Natural killer cell treated with Interleukin-12 subunit alpha and Interleukin-12 subunit beta and Interleukin-15 and Interleukin-18, amount 100 ng/mL, for 72 hours (primary cell): ENCODE results near the gene CPLX3. TPM values are rescaled to one million over a fixed set of nuclear protein-coding genes. Genes with fewer than 3 reads are reported as not detected.

Experiments used
- ATAC-seq, 2 donors: fragments of 150-1000 bp; cut with Tn5 transposase in 1 of 2; sonication (Bioruptor Pico), chemical (Tn5 transposase) in 1 of 2; 2 replicates each; pipeline ENCODE4 v1.10.0; 2021
- DNase-seq: peaks from one replicate; pipeline ENCODE4 v3.0.0; 2022; ENCODE audit warnings: low spot score
- H3K27ac Mint-ChIP-seq, 2 donors: 1 replicate in 1 of 2; 2 replicates in 1 of 2; pipeline ENCODE4 v1.8.0; 2022; ENCODE audit warnings: mixed read lengths in 2 of 2, mild to moderate bottlenecking in 1 of 2, moderate library complexity in 1 of 2
- H3K27me3 Mint-ChIP-seq, 2 donors: 1 replicate in 1 of 2; 2 replicates in 1 of 2; pipeline ENCODE4 v1.8.0; 2022; ENCODE audit warnings: mixed read lengths in 2 of 2
- H3K36me3 Mint-ChIP-seq: one replicate; pipeline ENCODE4 v1.8.0; 2022; ENCODE audit warnings: mixed read lengths
- H3K4me1 Mint-ChIP-seq, 2 donors: 1 replicate in 1 of 2; 2 replicates in 1 of 2; pipeline ENCODE4 v1.8.0; 2022; ENCODE audit warnings: low read depth in 2 of 2, mixed read lengths in 2 of 2, mild to moderate bottlenecking in 1 of 2
- H3K4me3 Mint-ChIP-seq: one replicate; pipeline ENCODE4 v1.8.0; 2022; ENCODE audit warnings: mixed read lengths
- H3K9me3 Mint-ChIP-seq: 2 replicates; pipeline ENCODE4 v1.8.0; 2022; ENCODE audit warnings: mixed read lengths
- total RNA-seq, 2 donors: library from RNA; stranded (reverse); gene quantifications; one replicate each; pipeline ENCODE4 v1.2.3, GENCODE V29; 2022

CPLX3 gene
- total RNA-seq, 2 donors from 2014 or later: 0.43 to 1.7 TPM

DNA sequence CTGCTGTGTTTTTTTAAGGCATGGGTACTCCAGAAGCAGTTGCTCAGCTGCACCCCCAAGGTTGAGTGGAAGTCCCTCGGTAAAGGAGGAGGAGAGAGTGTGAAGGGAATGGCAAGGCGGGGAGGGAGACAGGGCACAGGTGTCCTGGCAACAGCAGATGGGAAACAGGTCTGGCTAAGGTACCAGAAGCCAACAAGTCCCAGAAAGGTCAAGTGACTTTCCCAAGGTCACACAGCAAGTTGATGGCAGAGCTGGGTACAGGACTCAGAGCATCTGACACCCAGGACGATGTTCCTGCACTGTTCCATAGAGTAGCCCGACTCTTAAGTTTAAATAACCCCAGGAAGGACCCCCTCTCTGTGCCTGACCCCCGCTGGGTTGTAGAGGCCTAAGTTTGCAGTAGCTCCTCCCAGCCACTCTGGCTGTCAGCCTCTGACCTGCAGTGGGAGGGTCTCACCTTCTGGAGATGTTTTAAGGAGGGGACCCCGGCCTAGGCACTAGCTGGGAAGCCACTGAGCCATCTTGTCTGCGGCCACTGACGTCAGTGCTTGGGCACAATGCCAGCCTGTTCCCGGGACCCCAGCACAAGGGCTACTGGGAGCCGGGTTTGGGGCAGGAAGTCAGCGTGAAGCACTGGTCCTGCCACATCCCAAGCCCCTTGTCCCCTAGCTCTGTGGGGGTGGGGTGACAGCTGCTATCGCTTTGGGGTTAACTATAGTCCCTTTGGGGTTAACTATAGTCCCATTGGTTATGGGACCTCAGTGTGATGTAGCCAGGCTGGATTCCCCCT is 34.0 kb upstream of the CPLX3 start:
- DNase-seq (no peak), ATAC-seq (no peak)
- Mint-ChIP-seq H3K4me1 (peaks cover 69 to 74% of the 10 kb centered on the region in 2 donors), H3K27ac (peak overlapping the region; percentile 91 to 97), H3K36me3 (peaks cover 12% of the 10 kb centered on the region), H3K9me3 (no peaks in the 10 kb centered on the region), H3K4me3 (peak overlapping the region; percentile 87), H3K27me3 (no peaks in the 10 kb centered on the region)

DNA sequence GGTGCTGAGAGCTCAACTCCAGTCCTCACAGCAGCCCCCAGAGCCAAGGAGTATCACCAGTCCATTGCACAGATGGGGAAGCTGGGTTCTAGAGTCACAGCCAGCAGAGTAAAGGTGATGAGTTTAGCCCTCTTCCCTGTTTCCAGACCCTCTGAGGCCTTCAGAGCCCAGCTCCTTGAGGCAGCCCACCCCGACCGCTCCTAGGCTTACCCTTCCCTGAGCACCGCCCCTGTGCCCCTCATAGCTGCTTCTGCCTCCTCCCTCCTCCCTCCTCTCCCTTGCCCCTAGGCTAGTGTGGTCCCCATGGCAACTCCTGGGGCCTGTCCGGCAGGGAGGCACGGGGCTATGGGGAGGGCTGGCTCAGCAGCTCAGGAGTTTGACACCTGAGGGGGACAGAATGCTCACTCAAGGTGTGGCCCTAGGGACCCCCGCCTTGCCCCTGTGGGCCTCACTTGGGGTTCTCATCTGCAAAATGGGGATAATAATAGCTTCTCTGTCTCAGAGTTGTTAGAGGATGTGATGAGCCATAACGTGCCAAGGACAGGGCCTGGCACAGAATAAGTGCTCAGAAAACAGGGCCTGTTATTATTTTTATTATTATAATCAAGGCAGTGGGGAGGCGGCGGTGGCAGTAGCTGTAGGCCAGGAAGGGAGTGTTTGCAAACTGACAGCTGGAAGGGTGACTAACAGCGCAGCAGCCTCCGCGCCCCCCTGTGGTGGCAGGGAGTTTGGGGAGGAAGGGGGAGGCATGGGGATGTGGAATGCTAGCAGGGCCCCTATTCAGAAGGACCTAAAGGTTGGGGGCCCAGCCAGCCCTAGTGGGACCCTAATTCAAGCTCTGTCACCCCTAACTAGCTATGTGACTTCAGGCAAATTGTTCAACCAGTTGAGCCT is 33.0 kb upstream of the CPLX3 start:
- Mint-ChIP-seq H3K4me3 (peak overlapping the region; percentile 68), H3K27me3 (no peaks in the 10 kb centered on the region), H3K27ac (peak overlapping the region; percentile 91 to 97), H3K36me3 (peaks cover 12% of the 10 kb centered on the region), H3K9me3 (no peaks in the 10 kb centered on the region), H3K4me1 (peaks cover 67 to 74% of the 10 kb centered on the region in 2 donors)
- ATAC-seq: peak; percentile 34 to 55
- DNase-seq: peak; percentile 81

DNA sequence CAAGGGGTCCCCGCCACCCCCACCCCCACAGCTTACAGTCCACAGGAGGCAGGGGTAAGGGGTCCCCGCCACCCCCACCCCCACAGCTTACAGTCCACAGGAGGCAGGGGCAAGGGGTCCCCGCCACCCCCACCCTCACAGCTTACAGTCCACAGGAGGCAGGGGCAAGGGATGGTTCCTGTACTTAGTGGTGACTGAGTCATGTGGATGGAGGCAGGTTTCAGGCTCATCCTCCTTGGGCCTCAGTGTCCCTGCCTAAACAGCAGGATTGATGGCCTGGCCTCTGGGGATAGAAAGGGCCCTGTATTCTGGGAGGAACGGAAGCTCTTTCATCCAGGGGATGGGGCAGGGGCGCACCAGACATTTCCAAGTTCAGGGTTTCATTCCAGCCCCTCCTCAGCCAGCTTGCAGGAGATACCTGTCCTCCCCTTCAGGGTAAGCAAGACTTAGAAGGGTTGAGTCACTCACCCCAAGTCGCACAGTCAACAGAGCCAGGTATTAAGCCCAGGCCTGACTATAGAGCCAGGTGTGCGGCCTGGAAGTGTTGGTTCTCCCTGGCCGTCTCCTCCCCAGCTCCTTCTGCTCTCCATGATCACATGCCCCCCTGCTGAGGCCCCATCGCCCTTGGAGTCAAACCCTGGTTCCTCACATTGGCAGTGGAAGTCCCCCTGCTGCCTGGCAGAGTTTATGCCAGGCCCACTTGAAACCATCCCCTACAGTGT is 32.0 kb upstream of the CPLX3 start:
- peak overlapping the region; percentile 81 for H3K4me3 Mint-ChIP-seq
- no peaks in the 10 kb centered on the region for H3K9me3 Mint-ChIP-seq
- no peaks in the 10 kb centered on the region for H3K27me3 Mint-ChIP-seq
- ATAC-seq: no peak
- H3K36me3 Mint-ChIP-seq: peaks cover 12% of the 10 kb centered on the region
- peak overlapping the region; percentile 80 to 93 for H3K27ac Mint-ChIP-seq
- peaks cover 62 to 66% of the 10 kb centered on the region in 2 donors for H3K4me1 Mint-ChIP-seq
- DNase-seq: no peak

DNA sequence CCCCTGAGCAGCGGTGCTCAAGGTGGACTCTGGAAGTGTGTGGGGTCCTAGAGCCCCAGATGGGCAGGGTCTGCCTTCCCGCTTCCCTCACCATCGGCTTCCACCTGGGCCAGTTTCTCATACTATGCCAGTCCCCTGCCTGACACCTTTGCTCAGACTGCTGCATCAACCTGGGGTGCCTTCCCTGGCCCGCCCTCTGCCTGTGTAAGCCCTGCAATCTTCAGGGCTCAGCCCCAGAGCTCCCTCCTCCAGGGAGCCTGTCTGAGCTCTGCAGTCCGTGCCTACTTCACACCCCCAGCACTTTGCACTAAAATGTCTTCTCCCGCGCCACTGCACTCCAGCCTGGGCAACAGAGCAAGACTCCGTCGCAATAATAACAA is 31.5 kb upstream of the CPLX3 start:
- ATAC-seq (no peak), DNase-seq (no peak)
- peak overlapping the region; percentile 81 for H3K4me3 Mint-ChIP-seq
- H3K9me3 Mint-ChIP-seq: no peaks in the 10 kb centered on the region
- peaks cover 61 to 66% of the 10 kb centered on the region in 2 donors for H3K4me1 Mint-ChIP-seq
- H3K36me3 Mint-ChIP-seq: peaks cover 8% of the 10 kb centered on the region
- peak overlapping the region; percentile 80 to 93 for H3K27ac Mint-ChIP-seq
- H3K27me3 Mint-ChIP-seq: no peaks in the 10 kb centered on the region

DNA sequence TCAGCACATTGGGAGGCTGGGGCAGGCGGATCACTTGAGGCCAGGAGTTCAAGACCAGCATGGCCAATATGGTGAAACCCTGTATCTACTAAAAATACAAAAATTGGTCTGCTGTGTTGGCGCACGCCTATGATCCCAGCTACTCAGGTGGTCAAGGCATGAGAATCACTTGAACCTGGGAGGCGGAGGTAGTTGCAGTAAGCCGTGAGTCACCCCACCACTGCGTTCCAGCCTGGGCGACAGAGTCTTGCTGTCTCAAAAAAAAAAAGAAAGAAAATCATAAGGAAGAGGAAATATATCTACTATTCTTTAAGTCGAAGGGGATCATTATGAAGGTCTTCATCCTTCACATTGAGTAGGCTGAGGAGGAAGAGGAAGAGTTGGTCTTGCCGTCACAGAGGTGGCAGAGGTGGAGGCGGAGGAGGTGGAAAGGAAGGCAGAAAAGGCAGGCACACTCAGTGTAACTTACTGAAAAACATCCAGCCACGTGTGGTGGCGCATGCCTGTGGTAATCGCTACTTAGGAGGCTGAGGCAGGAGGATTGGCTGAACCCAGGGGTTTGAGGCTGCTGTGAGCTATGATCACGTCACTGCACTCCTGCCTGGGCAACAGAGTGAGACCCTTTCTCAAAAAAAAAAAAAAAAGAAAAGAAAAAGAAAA is 30.3 kb upstream of the CPLX3 start:
- Mint-ChIP-seq H3K27me3 (no peaks in the 10 kb centered on the region), H3K9me3 (no peaks in the 10 kb centered on the region), H3K4me1 (peaks cover 60% of the 10 kb centered on the region in 2 donors), H3K27ac (peak overlapping the region; percentile 80 to 93), H3K36me3 (peaks cover 8% of the 10 kb centered on the region), H3K4me3 (peak overlapping the region; percentile 54)
- ATAC-seq (no peak), DNase-seq (no peak)

DNA sequence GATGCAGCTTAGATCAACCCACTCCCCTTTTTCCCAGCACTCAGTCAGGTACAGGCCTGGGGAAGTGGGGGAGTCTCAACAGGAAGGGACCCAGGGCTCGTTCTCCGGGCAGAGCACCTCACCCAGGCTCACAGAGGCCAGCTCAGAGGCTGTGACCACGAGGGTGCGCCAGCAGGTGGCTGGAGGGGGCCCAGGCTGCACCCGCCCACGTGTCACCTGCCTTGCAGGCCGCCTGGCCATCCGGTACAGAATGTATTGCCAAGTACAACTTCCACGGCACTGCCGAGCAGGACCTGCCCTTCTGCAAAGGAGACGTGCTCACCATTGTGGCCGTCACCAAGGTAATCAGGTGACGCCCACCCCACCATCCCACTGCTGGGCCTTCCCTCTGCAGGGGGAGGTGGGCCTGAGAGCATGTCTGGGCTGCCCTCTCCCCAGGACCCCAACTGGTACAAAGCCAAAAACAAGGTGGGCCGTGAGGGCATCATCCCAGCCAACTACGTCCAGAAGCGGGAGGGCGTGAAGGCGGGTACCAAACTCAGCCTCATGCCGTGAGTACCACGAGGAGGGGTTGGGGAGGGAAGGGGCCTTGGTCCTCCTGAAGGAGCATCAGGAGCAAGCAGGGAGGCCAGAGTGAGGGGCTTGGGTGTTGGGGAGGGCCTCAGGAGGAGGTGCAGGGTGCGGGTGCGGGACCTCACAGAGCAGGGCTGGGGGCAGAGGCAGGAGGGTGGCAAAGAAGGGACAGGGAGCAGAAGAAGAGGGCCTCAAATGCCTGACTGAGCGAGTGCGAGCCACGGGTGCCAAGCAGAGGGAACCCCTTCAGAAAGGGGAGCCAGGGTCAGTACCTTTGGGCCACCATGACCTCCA is 27.8 kb upstream of the CPLX3 start:
- Mint-ChIP-seq H3K9me3 (no peaks in the 10 kb centered on the region), H3K4me1 (peaks cover 37 to 39% of the 10 kb centered on the region in 2 donors)

DNA sequence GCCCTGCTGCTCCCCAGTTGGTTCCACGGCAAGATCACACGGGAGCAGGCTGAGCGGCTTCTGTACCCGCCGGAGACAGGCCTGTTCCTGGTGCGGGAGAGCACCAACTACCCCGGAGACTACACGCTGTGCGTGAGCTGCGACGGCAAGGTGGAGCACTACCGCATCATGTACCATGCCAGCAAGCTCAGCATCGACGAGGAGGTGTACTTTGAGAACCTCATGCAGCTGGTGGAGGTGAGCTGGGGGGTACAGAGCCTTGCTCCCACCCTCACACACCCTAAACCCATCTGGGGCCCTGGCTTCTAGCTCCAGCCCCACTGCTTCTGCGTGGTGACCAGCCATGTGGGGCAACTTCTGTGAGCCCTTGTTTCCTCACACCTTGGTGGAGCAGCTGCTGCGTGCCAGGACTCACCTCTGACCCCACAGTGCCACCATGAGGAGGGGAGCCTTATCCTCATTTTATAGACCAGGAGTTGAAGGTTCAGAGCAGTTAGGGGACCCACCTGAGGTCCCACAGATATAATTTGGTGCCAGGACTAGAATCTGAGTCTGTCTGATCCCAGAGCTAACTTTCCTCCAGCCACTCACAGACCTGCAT is 27.1 kb upstream of the CPLX3 start:
- Mint-ChIP-seq H3K36me3 (peaks cover 6% of the 10 kb centered on the region), H3K27me3 (no peaks in the 10 kb centered on the region), H3K4me1 (peaks cover 42 to 45% of the 10 kb centered on the region in 2 donors), H3K27ac (peak overlapping the region; percentile 77 to 92), H3K9me3 (no peaks in the 10 kb centered on the region), H3K4me3 (peak overlapping the region; percentile 30)
- peak in 1 of 2 donors; percentile 25 for ATAC-seq
- DNase-seq: no peak

More for the DNA sequence above, 27.8 kb upstream of the CPLX3 start:
- Mint-ChIP-seq H3K36me3 (no peaks in the 10 kb centered on the region), H3K27me3 (no peaks in the 10 kb centered on the region), H3K4me3 (peak overlapping the region; percentile 39), H3K27ac (peak overlapping the region; percentile 77 to 92)
- DNase-seq (no peak), ATAC-seq (no peak)

DNA sequence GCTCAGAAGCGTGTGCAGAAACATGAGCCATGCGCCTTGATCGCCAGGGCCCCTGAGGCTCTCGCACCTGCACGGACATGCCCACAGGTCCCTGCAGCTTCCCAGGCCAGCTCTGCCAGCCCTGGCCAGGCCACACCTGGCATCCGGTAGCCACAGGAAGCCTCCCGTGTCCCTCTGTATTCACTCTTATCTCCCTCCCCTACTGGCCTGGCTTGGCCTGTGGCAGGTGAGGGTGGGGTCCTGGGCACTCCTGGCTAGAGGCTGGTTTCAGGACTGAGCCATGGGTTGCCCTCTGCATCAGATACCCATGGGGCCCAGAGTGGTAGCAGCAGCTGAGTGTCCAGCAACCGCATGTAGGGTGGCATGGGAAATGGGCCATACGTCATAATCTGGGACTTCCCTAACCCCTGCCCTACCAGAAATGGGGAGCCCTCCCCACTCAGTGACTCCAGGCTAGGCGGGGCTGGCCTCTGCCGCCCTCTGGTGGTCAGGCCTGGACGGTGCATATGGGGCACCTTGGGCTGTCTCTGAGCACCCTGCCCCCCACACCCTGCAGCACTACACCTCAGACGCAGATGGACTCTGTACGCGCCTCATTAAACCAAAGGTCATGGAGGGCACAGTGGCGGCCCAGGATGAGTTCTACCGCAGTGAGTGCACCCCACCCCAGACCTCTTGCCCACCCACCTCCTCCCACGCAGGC is 26.4 kb upstream of the CPLX3 start:
- H3K4me3 Mint-ChIP-seq: peak overlapping the region; percentile 30
- peak; percentile 92 to 94 for ATAC-seq
- peak overlapping the region; percentile 77 to 92 for H3K27ac Mint-ChIP-seq
- H3K4me1 Mint-ChIP-seq: peaks cover 40 to 44% of the 10 kb centered on the region in 2 donors
- peaks cover 6% of the 10 kb centered on the region for H3K36me3 Mint-ChIP-seq
- no peaks in the 10 kb centered on the region for H3K27me3 Mint-ChIP-seq
- peak; percentile 94 for DNase-seq
- no peaks in the 10 kb centered on the region for H3K9me3 Mint-ChIP-seq

DNA sequence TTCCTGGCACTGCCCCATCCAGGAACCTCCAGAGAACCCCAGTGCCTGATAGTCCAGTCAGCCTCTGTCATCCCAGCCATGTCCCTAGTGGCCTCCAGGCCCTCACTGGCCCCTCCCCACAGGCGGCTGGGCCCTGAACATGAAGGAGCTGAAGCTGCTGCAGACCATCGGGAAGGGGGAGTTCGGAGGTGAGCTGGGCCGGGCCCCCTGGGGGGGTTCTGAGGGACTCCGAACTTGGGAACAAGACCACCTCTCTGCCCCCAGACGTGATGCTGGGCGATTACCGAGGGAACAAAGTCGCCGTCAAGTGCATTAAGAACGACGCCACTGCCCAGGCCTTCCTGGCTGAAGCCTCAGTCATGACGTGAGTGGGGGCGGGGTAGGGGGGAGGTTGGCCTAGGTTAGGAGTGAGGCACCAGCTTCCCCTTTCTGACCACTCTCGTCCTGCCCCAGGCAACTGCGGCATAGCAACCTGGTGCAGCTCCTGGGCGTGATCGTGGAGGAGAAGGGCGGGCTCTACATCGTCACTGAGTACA is 25.8 kb upstream of the CPLX3 start:
- no peak for ATAC-seq
- H3K4me3 Mint-ChIP-seq: no peak overlapping the region
- peaks cover 36 to 38% of the 10 kb centered on the region in 2 donors for H3K4me1 Mint-ChIP-seq
- peak overlapping the region in 1 of 2 donors; percentile 92 for H3K27ac Mint-ChIP-seq
- DNase-seq: no peak
- no peaks in the 10 kb centered on the region for H3K9me3 Mint-ChIP-seq
- peaks cover 6% of the 10 kb centered on the region for H3K36me3 Mint-ChIP-seq
- no peaks in the 10 kb centered on the region for H3K27me3 Mint-ChIP-seq

DNA sequence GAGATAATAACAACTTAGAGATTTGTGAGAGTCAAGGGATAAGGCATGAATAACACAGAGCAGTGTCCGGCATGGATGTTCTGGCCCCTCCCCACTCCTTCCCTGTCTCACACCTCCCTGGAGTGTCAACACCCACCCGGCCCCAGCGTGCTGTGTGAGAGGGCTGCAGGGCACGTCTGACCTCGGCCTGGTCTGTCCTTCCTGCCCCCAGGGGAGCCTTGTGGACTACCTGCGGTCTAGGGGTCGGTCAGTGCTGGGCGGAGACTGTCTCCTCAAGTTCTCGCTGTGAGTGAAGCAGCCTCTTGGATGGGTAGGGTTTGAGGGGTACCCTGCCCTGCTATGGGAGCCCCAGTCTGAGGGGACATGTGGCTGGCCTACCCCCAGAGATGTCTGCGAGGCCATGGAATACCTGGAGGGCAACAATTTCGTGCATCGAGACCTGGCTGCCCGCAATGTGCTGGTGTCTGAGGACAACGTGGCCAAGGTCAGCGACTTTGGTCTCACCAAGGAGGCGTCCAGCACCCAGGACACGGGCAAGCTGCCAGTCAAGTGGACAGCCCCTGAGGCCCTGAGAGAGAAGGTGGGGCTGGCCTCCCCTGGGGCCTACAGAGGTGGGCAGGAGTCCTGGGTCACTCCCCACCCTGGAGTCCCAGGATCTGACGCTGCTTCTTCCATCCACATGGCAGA is 25.0 kb upstream of the CPLX3 start:
- H3K4me3 Mint-ChIP-seq: no peak overlapping the region
- H3K4me1 Mint-ChIP-seq: peaks cover 31 to 34% of the 10 kb centered on the region in 2 donors
- no peaks in the 10 kb centered on the region for H3K27me3 Mint-ChIP-seq
- peaks cover 6% of the 10 kb centered on the region for H3K36me3 Mint-ChIP-seq
- DNase-seq (no peak), ATAC-seq (no peak)
- H3K9me3 Mint-ChIP-seq: no peaks in the 10 kb centered on the region
- H3K27ac Mint-ChIP-seq: no peak overlapping the region

DNA sequence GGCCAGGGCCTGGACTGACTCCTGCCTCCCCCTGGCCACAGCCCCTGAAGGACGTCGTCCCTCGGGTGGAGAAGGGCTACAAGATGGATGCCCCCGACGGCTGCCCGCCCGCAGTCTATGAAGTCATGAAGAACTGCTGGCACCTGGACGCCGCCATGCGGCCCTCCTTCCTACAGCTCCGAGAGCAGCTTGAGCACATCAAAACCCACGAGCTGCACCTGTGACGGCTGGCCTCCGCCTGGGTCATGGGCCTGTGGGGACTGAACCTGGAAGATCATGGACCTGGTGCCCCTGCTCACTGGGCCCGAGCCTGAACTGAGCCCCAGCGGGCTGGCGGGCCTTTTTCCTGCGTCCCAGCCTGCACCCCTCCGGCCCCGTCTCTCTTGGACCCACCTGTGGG is 24.1 kb upstream of the CPLX3 start:
- ATAC-seq (no peak), DNase-seq (no peak)
- no peaks in the 10 kb centered on the region for H3K9me3 Mint-ChIP-seq
- H3K4me1 Mint-ChIP-seq: peaks cover 38 to 42% of the 10 kb centered on the region in 2 donors
- H3K36me3 Mint-ChIP-seq: peaks cover 6% of the 10 kb centered on the region
- H3K27ac Mint-ChIP-seq: no peak overlapping the region
- no peaks in the 10 kb centered on the region for H3K27me3 Mint-ChIP-seq
- no peak overlapping the region for H3K4me3 Mint-ChIP-seq
